H1 (cell line): ENCODE results near the gene ASB17. TPM values are rescaled to one million over a fixed set of nuclear protein-coding genes. Genes with fewer than 3 reads are reported as not detected.

Experiments
- CTCF ChIA-PET: fragments of 300-600 bp; sonication (Branson Sonifier 250); formaldehyde crosslinking; loops from one replicate; lab custom pipeline; 2021; ENCODE audit not compliant: partially characterized antibody; lab: Charles Lee
- POLR2A ChIA-PET: fragments of 300-600 bp; sonication (Branson Sonifier 250); formaldehyde crosslinking; loops from one replicate; lab custom pipeline; 2021; ENCODE audit warnings: inconsistent platforms; ENCODE audit not compliant: partially characterized antibody; lab: Charles Lee
- DNase-seq, 2 experiments: peaks; one replicate each; pipeline versions ENCODE4 v3.0.0 to v3.0.0-alpha.2; 2010 to 2022; ENCODE audit warnings: low spot score in 2 of 2, low read depth in 1 of 2, mixed read lengths in 1 of 2
- FAIRE-seq: peaks from 2 replicates; lab custom pipeline; 2011; peaks lifted over from hg19 to GRCh38; lab: Jason Lieb, UNC
- H2AFZ ChIP-seq: 2 replicates; pipeline ENCODE4 v1.8.1; 2012; ENCODE audit warnings: low read length, inconsistent platforms
- H2AK5ac ChIP-seq: 2 replicates; pipeline ENCODE4 v1.6.1; 2013; ENCODE audit warnings: low read depth, low read length
- H2BK120ac ChIP-seq: replicated peaks from 2 replicates; pipeline ENCODE3; 2013; ENCODE audit warnings: low read depth, low read length, inconsistent platforms
- H2BK12ac ChIP-seq: 2 replicates; pipeline ENCODE4 v1.6.1; 2013; ENCODE audit warnings: low read depth, low read length
- H2BK15ac ChIP-seq: 2 replicates; pipeline ENCODE4 v1.6.1; 2013; ENCODE audit warnings: low read length
- H2BK20ac ChIP-seq: 2 replicates; pipeline ENCODE4 v1.6.1; 2013; ENCODE audit warnings: low read length
- H2BK5ac ChIP-seq: 2 replicates; pipeline ENCODE4 v1.6.1; 2013; ENCODE audit warnings: low read depth, low read length
- H3K14ac ChIP-seq: 2 replicates; pipeline ENCODE4 v1.6.1; 2013; ENCODE audit warnings: inconsistent platforms; ENCODE audit not compliant: insufficient read length
- H3K18ac ChIP-seq: 2 replicates; pipeline ENCODE4 v1.6.1; 2013; ENCODE audit warnings: low read length; ENCODE audit errors: extremely low read depth
- H3K23ac ChIP-seq: 2 replicates; pipeline ENCODE4 v1.6.1; 2013; ENCODE audit warnings: inconsistent platforms; ENCODE audit not compliant: insufficient read length
- H3K23me2 ChIP-seq: 2 replicates; pipeline ENCODE4 v1.6.1; 2013; ENCODE audit warnings: low read depth, low read length
- H3K27ac ChIP-seq: 2 replicates; pipeline ENCODE4 v1.6.1; 2011; ENCODE audit warnings: low read depth, low read length, inconsistent platforms
- H3K27me3 ChIP-seq, 4 experiments: replicated peaks in 1 of 4; 1 replicate in 1 of 4; 2 replicates in 3 of 4; pipeline versions ENCODE4 v1.6.1 to v1.8.1; 2011 to 2013; ENCODE audit warnings: low read length in 3 of 4, mild to moderate bottlenecking in 3 of 4, inconsistent platforms in 2 of 4, mixed read lengths in 2 of 4, moderate library complexity in 1 of 4; ENCODE audit not compliant: control insufficient read depth in 3 of 4, insufficient read depth in 3 of 4; ENCODE audit errors: extremely low read depth in 1 of 4
- H3K36me3 ChIP-seq, 4 experiments: 2 replicates each; pipeline versions ENCODE4 v1.6.1 to v1.8.1; 2011 to 2013; ENCODE audit warnings: mild to moderate bottlenecking in 4 of 4, low read length in 3 of 4, moderate library complexity in 2 of 4, control low read depth in 1 of 4, inconsistent platforms in 1 of 4; ENCODE audit not compliant: insufficient read depth in 4 of 4, control insufficient read depth in 2 of 4
- H3K4ac ChIP-seq: replicated peaks from 2 replicates; pipeline ENCODE3; 2013; ENCODE audit warnings: low read length, low read depth, mixed read lengths, inconsistent platforms; ENCODE audit not compliant: insufficient read length
- H3K4me1 ChIP-seq, 4 experiments: replicated peaks in 1 of 4; 1 replicate in 1 of 4; 2 replicates in 3 of 4; pipeline versions ENCODE4 v1.6.1 to v1.8.1; 2011 to 2013; ENCODE audit warnings: low read length in 3 of 4, inconsistent platforms in 2 of 4, mixed read lengths in 1 of 4; ENCODE audit not compliant: insufficient read depth in 4 of 4, control insufficient read depth in 3 of 4
- H3K4me2 ChIP-seq, 2 experiments: 2 replicates each; pipeline versions ENCODE4 v1.6.1 to v1.8.1; 2011 to 2013; ENCODE audit warnings: low read depth in 2 of 2, low read length in 2 of 2, control low read depth in 1 of 2, inconsistent platforms in 1 of 2, mild to moderate bottlenecking in 1 of 2; ENCODE audit not compliant: insufficient read depth in 1 of 2
- H3K4me3 ChIP-seq, 4 experiments: fragments of 200-600, 300-600 bp in 1 of 4; sonication (generic), shearing (Covaris generic), sonication (Bioruptor Twin) in 1 of 4; 2 replicates each; pipeline versions ENCODE4 v1.5.1 to v1.8.1; 2011 to 2016; ENCODE audit warnings: low read length in 4 of 4, low read depth in 3 of 4, control low read depth in 2 of 4, inconsistent platforms in 2 of 4, mild to moderate bottlenecking in 2 of 4, mixed read lengths in 1 of 4, moderate library complexity in 1 of 4; ENCODE audit not compliant: insufficient read depth in 2 of 4; ENCODE audit errors: extremely low read depth in 1 of 4
- H3K56ac ChIP-seq: replicated peaks from 2 replicates; pipeline ENCODE3; 2013; ENCODE audit warnings: low read depth, mild to moderate bottlenecking, mixed read lengths, low read length, inconsistent platforms; ENCODE audit not compliant: insufficient read length
- H3K79me1 ChIP-seq: 2 replicates; pipeline ENCODE4 v1.6.1; 2013; ENCODE audit warnings: low read depth, low read length, control low read depth
- H3K79me2 ChIP-seq, 2 experiments: 2 replicates each; pipeline versions ENCODE4 v1.6.1 to v1.8.1; 2012 to 2013; ENCODE audit warnings: low read length in 2 of 2, mild to moderate bottlenecking in 2 of 2, inconsistent platforms in 1 of 2; ENCODE audit not compliant: insufficient read depth in 2 of 2, control insufficient read depth in 1 of 2
- H3K9ac ChIP-seq, 4 experiments: replicated peaks in 1 of 4; 1 replicate in 1 of 4; 2 replicates in 3 of 4; pipeline versions ENCODE4 v1.6.1 to v1.8.1; 2011 to 2013; ENCODE audit warnings: low read depth in 3 of 4, low read length in 3 of 4, control low read depth in 2 of 4, mild to moderate bottlenecking in 2 of 4, moderate library complexity in 2 of 4, inconsistent platforms in 1 of 4; ENCODE audit errors: extremely low read depth in 1 of 4
- H3K9me3 ChIP-seq, 2 experiments: 2 replicates each; pipeline versions ENCODE4 v1.6.1 to v1.8.1; 2012 to 2013; ENCODE audit warnings: mild to moderate bottlenecking in 2 of 2, moderate library complexity in 2 of 2, control low read depth in 1 of 2, inconsistent platforms in 1 of 2, low read depth in 1 of 2, low read length in 1 of 2, mixed read lengths in 1 of 2; ENCODE audit not compliant: insufficient read depth in 2 of 2
- H4K20me1 ChIP-seq, 2 experiments: replicated peaks in 1 of 2; 2 replicates each; pipeline versions ENCODE3 to v1.8.1; 2011 to 2013; ENCODE audit warnings: inconsistent platforms in 2 of 2, low read length in 2 of 2, mild to moderate bottlenecking in 1 of 2; ENCODE audit not compliant: insufficient read depth in 2 of 2, control insufficient read depth in 1 of 2
- H4K5ac ChIP-seq: 2 replicates; pipeline ENCODE4 v1.6.1; 2013; ENCODE audit warnings: low read length, low read depth, mixed read lengths, inconsistent platforms; ENCODE audit not compliant: insufficient read length
- H4K8ac ChIP-seq: 2 replicates; pipeline ENCODE4 v1.8.0; 2013; ENCODE audit warnings: mild to moderate bottlenecking, moderate library complexity, low read length, inconsistent platforms; ENCODE audit not compliant: insufficient read depth; ENCODE audit errors: extremely low read depth
- H4K91ac ChIP-seq: replicated peaks from 2 replicates; pipeline ENCODE3; 2013; ENCODE audit warnings: low read length, mixed read lengths, inconsistent platforms; ENCODE audit not compliant: insufficient read length
- CEBPB ChIP-seq: IDR thresholded peaks from 2 replicates; pipeline ENCODE4 v1.6.1; 2012; ENCODE audit warnings: low read depth, low read length
- NANOG ChIP-seq: IDR thresholded peaks from 2 replicates; pipeline ENCODE4 v1.6.1; 2011; ENCODE audit warnings: low read length, low read depth, mild to moderate bottlenecking, inconsistent platforms; ENCODE audit not compliant: insufficient read depth, poor library complexity, severe bottlenecking
- PHF8 ChIP-seq: fragments of 200-600 bp; sonication (generic); conservative IDR thresholded peaks from 2 replicates; pipeline ENCODE4 v1.7.1; 2012; ENCODE audit warnings: low read depth, mild to moderate bottlenecking, inconsistent platforms, low read length, moderate library complexity
- RFX5 ChIP-seq: IDR thresholded peaks from 2 replicates; pipeline ENCODE4 v1.6.1; 2011; ENCODE audit warnings: low read depth, low read length, improper control_type of control experiment, borderline replicate concordance
- SP1 ChIP-seq: IDR thresholded peaks from 2 replicates; pipeline ENCODE4 v1.6.1; 2011; ENCODE audit warnings: low read depth, low read length
- SP4 ChIP-seq: IDR thresholded peaks from 2 replicates; pipeline ENCODE4 v1.6.1; 2012; ENCODE audit warnings: low read length, inconsistent platforms
- WGBS, 2 experiments: shearing (Covaris generic) in 1 of 2; methylation state at CpG; one replicate each; pipeline versions ENCODE4 v1.1.6 to v1.1.7; 2013 to 2015; ENCODE audit warnings: low lambda C conversion rate in 2 of 2, mixed read lengths in 2 of 2, inconsistent platforms in 1 of 2, low coverage in 1 of 2, missing lambda C conversion rate in 1 of 2; ENCODE audit not compliant: insufficient replicate concordance in 2 of 2, insufficient coverage in 1 of 2, insufficient read length in 1 of 2; ENCODE audit errors: extremely low coverage in 1 of 2, missing lambda C conversion rate in 1 of 2; 5-methylcytosine and 5-hydroxymethylcytosine counted together
- polyA plus RNA-seq, 7 experiments: library from polyadenylated mRNA; depleted of rRNA in 3 of 7; stranded (reverse) in 5 of 7; unstranded in 2 of 7; fragments of >200 nt in 5 of 7; fragments of 200-250 nt in 2 of 7; gene quantifications; 1 replicate in 5 of 7; 2 replicates in 1 of 7; 4 replicates in 1 of 7; pipeline versions ENCODE4 v1.2.1 to v1.2.3, GENCODE V29; 2011 to 2013; ENCODE audit warnings: missing spikeins in 2 of 7, mixed read lengths in 2 of 7
- total RNA-seq: library from RNA; stranded (reverse); fragmentation: NEBNext Ultra II Directional; extraction: Animal tissue kit (Norgen Biotek cat#: 25700); gene quantifications from 2 replicates; pipeline ENCODE4 v1.2.1, GENCODE V29; 2021
- TF ChIP-seq, protein P1 (sequence below): IDR thresholded peaks from 2 replicates; pipeline ENCODE4 v1.6.1; 2012; ENCODE audit warnings: inconsistent platforms
- TF ChIP-seq, protein P2 (sequence below): IDR thresholded peaks from 2 replicates; pipeline ENCODE4 v1.6.1; 2011; ENCODE audit warnings: low read depth, mild to moderate bottlenecking, low read length; ENCODE audit not compliant: insufficient read depth

The ASB17 gene
- total and polyA plus RNA-seq, 2 of the 8 experiments (the other 6 are each of a cell fraction or from before 2014, with no cell fraction given): not detected

DNA sequence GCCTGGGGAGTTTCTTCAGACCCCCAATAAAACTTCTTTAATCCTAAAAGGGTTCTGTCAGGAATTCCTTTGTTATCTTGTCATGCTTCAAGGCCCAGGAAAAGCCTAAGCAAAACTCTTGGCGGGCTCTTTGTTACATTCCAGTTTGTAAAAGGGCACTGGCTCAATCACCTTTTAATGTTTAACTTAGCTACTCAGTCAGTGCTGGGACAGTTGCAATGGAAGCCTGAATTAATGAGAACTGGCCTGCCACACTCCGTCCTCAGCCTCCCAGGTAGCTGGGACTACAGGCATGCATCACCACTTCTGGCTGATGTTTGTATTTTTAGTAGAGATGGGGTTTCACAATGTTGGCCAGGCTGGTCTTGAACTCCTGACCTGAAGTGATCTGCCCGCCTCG is 21.3 kb upstream of the ASB17 start:
- H3K4me3 ChIP-seq: no peak overlapping the region
- no peak overlapping the region for H3K18ac ChIP-seq
- no peaks in the 10 kb centered on the region for H3K79me1 ChIP-seq
- no peak overlapping the region for H3K9ac ChIP-seq
- H4K91ac ChIP-seq: no peak overlapping the region
- no peak overlapping the region for H3K14ac ChIP-seq
- POLR2A ChIA-PET: no interaction called here
- CTCF ChIA-PET: no interaction called here
- no peaks in the 10 kb centered on the region for H3K9me3 ChIP-seq
- H2BK120ac ChIP-seq: no peak overlapping the region
- no peak overlapping the region for H2BK20ac ChIP-seq
- no peaks in the 10 kb centered on the region for H3K36me3 ChIP-seq
- H4K5ac ChIP-seq: no peak overlapping the region
- WGBS, 2 experiments: 91% methylated on average over 4 of the region's 4 CpGs; no CpG with 5 or more reads in 1 of the 2 experiments
- TF ChIP-seq NANOG (no peak), PHF8 (no peak), CEBPB (no peak), SP4 (no peak), SP1 (no peak), RFX5 (no peak)
- TF ChIP-seq, protein P1, sequence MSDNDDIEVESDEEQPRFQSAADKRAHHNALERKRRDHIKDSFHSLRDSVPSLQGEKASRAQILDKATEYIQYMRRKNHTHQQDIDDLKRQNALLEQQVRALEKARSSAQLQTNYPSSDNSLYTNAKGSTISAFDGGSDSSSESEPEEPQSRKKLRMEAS: no peak
- TF ChIP-seq, protein P2, sequence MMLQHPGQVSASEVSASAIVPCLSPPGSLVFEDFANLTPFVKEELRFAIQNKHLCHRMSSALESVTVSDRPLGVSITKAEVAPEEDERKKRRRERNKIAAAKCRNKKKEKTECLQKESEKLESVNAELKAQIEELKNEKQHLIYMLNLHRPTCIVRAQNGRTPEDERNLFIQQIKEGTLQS: no peak
- TF ChIP-seq, all 59 proteins: peak for 0
- no peak overlapping the region for H2AFZ ChIP-seq
- H2BK5ac ChIP-seq: no peak overlapping the region
- H3K27me3 ChIP-seq: no peaks in the 10 kb centered on the region
- H4K8ac ChIP-seq: no peak overlapping the region
- no peak overlapping the region for H2BK15ac ChIP-seq
- DNase-seq (no peak), FAIRE-seq (no peak)
- no peak overlapping the region for H3K4me2 ChIP-seq
- no peak overlapping the region for H3K27ac ChIP-seq
- H4K20me1 ChIP-seq: no peaks in the 10 kb centered on the region
- no peak overlapping the region for H3K4ac ChIP-seq
- no peak overlapping the region for H2BK12ac ChIP-seq
- no peak overlapping the region for H2AK5ac ChIP-seq
- H3K56ac ChIP-seq: no peak overlapping the region
- H3K23ac ChIP-seq: no peak overlapping the region
- H3K79me2 ChIP-seq: no peaks in the 10 kb centered on the region
- no peaks in the 10 kb centered on the region for H3K23me2 ChIP-seq
- H3K4me1 ChIP-seq: no peaks in the 10 kb centered on the region; a peak in 2 of 7 replicates
